T-cell (primary cell): Measurements from ENCODE around the gene OR2S2. TPM values are rescaled to one million over a fixed set of nuclear protein-coding genes. Genes with fewer than 3 reads are reported as not detected.

Experiments used
- ATAC-seq, 4 experiments: fragments of 200-7000 bp in 3 of 4; fragments of 150-1000 bp in 1 of 4; cut with Tn5 transposase; replicated peaks in 1 of 4; 1 replicate in 3 of 4; 2 replicates in 1 of 4; pipeline ENCODE4 v1.10.0; 2021; ENCODE audit warnings: moderate library complexity in 3 of 4, mild to moderate bottlenecking in 2 of 4, moderate number of reproducible peaks in 1 of 4
- CTCF ChIA-PET, 2 donors: fragments of 300-600 bp; sonication (Branson Sonifier 250); formaldehyde crosslinking; loops; one replicate each; lab custom pipeline; 2022; ENCODE audit warnings: antibody characterized with exemption in 2 of 2; lab: Charles Lee
- POLR2A ChIA-PET, 2 donors: fragments of 300-600 bp; sonication (Branson Sonifier 250); formaldehyde crosslinking; loops; one replicate each; lab custom pipeline; 2022; ENCODE audit warnings: antibody characterized with exemption in 2 of 2; lab: Charles Lee
- DNase-seq, 35 experiments: peaks; one replicate each; pipeline versions ENCODE4 v3.0.0 to v3.0.0-alpha.2; 2013 to 2023
- H3K27ac ChIP-seq: one replicate; pipeline ENCODE4 v1.5.1; 2013; ENCODE audit warnings: low read length
- H3K27me3 ChIP-seq, 2 experiments: replicated peaks in 1 of 2; 1 replicate in 1 of 2; 2 replicates in 1 of 2; pipeline versions ENCODE4 v1.6.1 to v1.7.0; 2013; ENCODE audit warnings: low read length in 1 of 2, mixed read lengths in 1 of 2; ENCODE audit not compliant: control insufficient read depth in 2 of 2, insufficient read depth in 2 of 2; ENCODE audit errors: extremely low read depth in 1 of 2
- H3K36me3 ChIP-seq, 2 donors: 1 replicate in 1 of 2; 2 replicates in 1 of 2; pipeline versions ENCODE4 v1.6.1 to v1.7.0; 2013; ENCODE audit warnings: low read length in 1 of 2; ENCODE audit not compliant: control insufficient read depth in 2 of 2, insufficient read depth in 1 of 2; ENCODE audit errors: extremely low read depth in 1 of 2
- H3K4me1 ChIP-seq, 2 experiments: 1 replicate in 1 of 2; 2 replicates in 1 of 2; pipeline versions ENCODE4 v1.6.1 to v1.7.0; 2013; ENCODE audit warnings: low read length in 2 of 2, mixed read lengths in 1 of 2; ENCODE audit not compliant: insufficient read depth in 2 of 2, control insufficient read depth in 1 of 2; ENCODE audit errors: extremely low read depth in 1 of 2
- H3K4me3 ChIP-seq, 2 donors: 1 replicate in 1 of 2; 2 replicates in 1 of 2; pipeline versions ENCODE4 v1.5.1 to v1.7.0; 2013; ENCODE audit warnings: mild to moderate bottlenecking in 2 of 2, low read length in 1 of 2, moderate library complexity in 1 of 2; ENCODE audit not compliant: control insufficient read depth in 1 of 2; ENCODE audit errors: extremely low read depth in 1 of 2
- H3K9me3 ChIP-seq: 2 replicates; pipeline ENCODE4 v1.7.0; 2013
- H3K27ac Mint-ChIP-seq, 2 donors: one replicate each; pipeline ENCODE4 v1.8.0; 2020 to 2021; ENCODE audit warnings: mild to moderate bottlenecking in 2 of 2, mixed read lengths in 2 of 2
- H3K27me3 Mint-ChIP-seq, 2 donors: one replicate each; pipeline ENCODE4 v1.8.0; 2021 to 2022; ENCODE audit warnings: mixed read lengths in 2 of 2
- H3K36me3 Mint-ChIP-seq: one replicate; pipeline ENCODE4 v1.8.0; 2021; ENCODE audit warnings: mixed read lengths
- H3K4me1 Mint-ChIP-seq, 3 donors: one replicate each; pipeline ENCODE4 v1.8.0; 2020 to 2022; ENCODE audit warnings: mixed read lengths in 3 of 3, mild to moderate bottlenecking in 1 of 3
- H3K4me3 Mint-ChIP-seq, 3 donors: one replicate each; pipeline ENCODE4 v1.8.0; 2020 to 2022; ENCODE audit warnings: mild to moderate bottlenecking in 3 of 3, mixed read lengths in 3 of 3, moderate library complexity in 3 of 3
- H3K9me3 Mint-ChIP-seq, 3 donors: one replicate each; pipeline ENCODE4 v1.8.0; 2020 to 2022; ENCODE audit warnings: mixed read lengths in 3 of 3
- whole genome bisulfite sequencing: methylation state at CpG from one replicate; pipeline ENCODE4 v1.1.5; 2013; ENCODE audit warnings: missing lambda C conversion rate; ENCODE audit not compliant: insufficient coverage; 5-methylcytosine and 5-hydroxymethylcytosine counted together
- total RNA-seq, 35 experiments: library from RNA in 6 of 35; stranded (reverse) in 6 of 35; fragments of 120-200 nt in 1 of 35; gene quantifications; one replicate each; pipeline versions ENCODE4 v1.2.1 to v1.2.4 and lab custom pipeline; 2013 to 2026

The OR2S2 gene
- total RNA-seq, 5 donors from 2014 or later (not counting 1 experiment from before 2014, with no cell fraction given), result not detected

- Mint-ChIP-seq H3K27me3 (peaks cover 51 to 70% of the 10 kb centered on the region in 2 donors), H3K36me3 (peaks cover 18% of the 10 kb centered on the region), H3K4me1 (peaks cover 7 to 14% (median 12%) of the 10 kb centered on the region in 3 donors), H3K4me3 (peak overlapping the region; percentile 29 to 67 (median 49)), H3K27ac (no peak overlapping the region), H3K9me3 (peaks cover 14 to 27% (median 17%) of the 10 kb centered on the region in 3 donors)
- 2% methylated on average over 24 of the region's 35 CpGs for WGBS
- ChIA-PET POLR2A (interaction anchor here in 1 of 2 donors (0.5 kb wide), 1 partner anchor 975 kb away, joined by 9 read pairs; no protein-coding TSS in a partner anchor), CTCF (no interaction called here)
- peaks cover 2 to 5% of the 10 kb centered on the region in 2 experiments for H3K4me1 ChIP-seq
- no peak overlapping the region for H3K27ac ChIP-seq
- peaks cover 0 to 26% of the 10 kb centered on the region in 2 experiments for H3K27me3 ChIP-seq
- H3K36me3 ChIP-seq, result no peaks in the 10 kb centered on the region
- DNase-seq (peak in 26 of 35 experiments; percentile 2 to 47 (median 20)), ATAC-seq (peak; percentile 77 to 81 (median 80))
- H3K9me3 ChIP-seq, result no peaks in the 10 kb centered on the region
- H3K4me3 ChIP-seq, result no peak overlapping the region
Measured at GRCh38 chr9:35972093-35972492, 14.1 kb upstream of the OR2S2 start.

- POLR2A ChIA-PET, result no interaction called here
- ATAC-seq, result no peak
- Histone ChIP-seq H3K4me1 (peaks cover 2 to 5% of the 10 kb centered on the region in 2 experiments), H3K27me3 (peaks cover 0 to 21% of the 10 kb centered on the region in 2 experiments), H3K4me3 (no peak overlapping the region), H3K9me3 (no peaks in the 10 kb centered on the region), H3K36me3 (no peaks in the 10 kb centered on the region), H3K27ac (no peak overlapping the region)
- Mint-ChIP-seq H3K4me1 (peaks cover 0 to 6% (median 4%) of the 10 kb centered on the region in 3 donors), H3K36me3 (peaks cover 4% of the 10 kb centered on the region), H3K27me3 (peaks cover 19 to 30% of the 10 kb centered on the region in 2 donors), H3K27ac (no peak overlapping the region), H3K9me3 (no peaks in the 10 kb centered on the region), H3K4me3 (no peak overlapping the region)
- DNase-seq, result no peak
- WGBS, result no CpG with 5 or more reads among the region's 2 CpGs
- CTCF ChIA-PET, result no interaction called here
Measured at GRCh38 chr9:35967042-35967441, 9.1 kb upstream of the OR2S2 start.

- Histone ChIP-seq H3K9me3 (no peaks in the 10 kb centered on the region), H3K4me3 (no peak overlapping the region), H3K4me1 (peaks cover 0 to under 1% of the 10 kb centered on the region in 2 experiments), H3K27me3 (peaks cover 0 to 20% of the 10 kb centered on the region in 2 experiments), H3K27ac (no peak overlapping the region), H3K36me3 (no peaks in the 10 kb centered on the region)
- Mint-ChIP-seq H3K36me3 (peaks cover under 1% of the 10 kb centered on the region), H3K27ac (no peak overlapping the region), H3K9me3 (no peaks in the 10 kb centered on the region), H3K4me1 (no peaks in the 10 kb centered on the region), H3K27me3 (peaks cover 13 to 24% of the 10 kb centered on the region in 2 donors), H3K4me3 (no peak overlapping the region)
- DNase-seq (no peak), ATAC-seq (no peak)
- ChIA-PET POLR2A (no interaction called here), CTCF (no interaction called here)
- no CpG with 5 or more reads among the region's 4 CpGs for WGBS
Measured at GRCh38 chr9:35966433-35966832, 8.5 kb upstream of the OR2S2 start.

- H3K36me3 Mint-ChIP-seq, result no peaks in the 10 kb centered on the region
- peaks cover 9 to 13% of the 10 kb centered on the region in 2 donors for H3K27me3 Mint-ChIP-seq
- ChIA-PET POLR2A (no interaction called here), CTCF (interaction anchor here in 1 of 2 donors (1.0 kb wide), 1 partner anchor 21 kb away, joined by 3 read pairs; no protein-coding TSS in a partner anchor)
- H3K36me3 ChIP-seq, result no peaks in the 10 kb centered on the region
- WGBS, result no CpG with 5 or more reads among the region's 6 CpGs
- no peaks in the 10 kb centered on the region for H3K9me3 ChIP-seq
- no peak overlapping the region for H3K27ac ChIP-seq
- no peak overlapping the region for H3K27ac Mint-ChIP-seq
- ATAC-seq (no peak), DNase-seq (no peak)
- H3K4me3 ChIP-seq, result no peak overlapping the region
- peaks cover 0 to 22% of the 10 kb centered on the region in 2 experiments for H3K27me3 ChIP-seq
- no peaks in the 10 kb centered on the region for H3K9me3 Mint-ChIP-seq
- no peak overlapping the region for H3K4me3 Mint-ChIP-seq
- no peaks in the 10 kb centered on the region for H3K4me1 ChIP-seq
- no peaks in the 10 kb centered on the region for H3K4me1 Mint-ChIP-seq
Measured at GRCh38 chr9:35965011-35965410, 7.1 kb upstream of the OR2S2 start.

- ATAC-seq (no peak), DNase-seq (no peak)
- Mint-ChIP-seq H3K27ac (no peak overlapping the region), H3K27me3 (peaks cover 5 to 6% of the 10 kb centered on the region in 2 donors), H3K4me3 (no peak overlapping the region), H3K4me1 (no peaks in the 10 kb centered on the region), H3K9me3 (no peaks in the 10 kb centered on the region), H3K36me3 (no peaks in the 10 kb centered on the region)
- no peaks in the 10 kb centered on the region for H3K36me3 ChIP-seq
- H3K4me3 ChIP-seq, result no peak overlapping the region
- ChIA-PET CTCF (no interaction called here), POLR2A (no interaction called here)
- H3K27ac ChIP-seq, result no peak overlapping the region
- H3K9me3 ChIP-seq, result no peaks in the 10 kb centered on the region
- WGBS, result 85% methylated on average over 14 of the region's 23 CpGs
- H3K4me1 ChIP-seq, result no peaks in the 10 kb centered on the region
- peaks cover 0 to 21% of the 10 kb centered on the region in 2 experiments for H3K27me3 ChIP-seq
Measured at GRCh38 chr9:35962126-35962906, 4.4 kb upstream of the OR2S2 start.

- ChIA-PET CTCF (interaction anchor here in 1 of 2 donors (0.5 to 1.0 kb wide), 4 partner anchors 15 to 1267 kb away, joined by 3 read pairs; no protein-coding TSS in a partner anchor), POLR2A (no interaction called here)
- H3K4me1 Mint-ChIP-seq, result no peaks in the 10 kb centered on the region
- DNase-seq (no peak), ATAC-seq (no peak)
- Histone ChIP-seq H3K36me3 (no peaks in the 10 kb centered on the region), H3K4me3 (no peak overlapping the region), H3K4me1 (no peaks in the 10 kb centered on the region), H3K27ac (no peak overlapping the region), H3K9me3 (no peaks in the 10 kb centered on the region), H3K27me3 (peaks cover 0 to 25% of the 10 kb centered on the region in 2 experiments)
- H3K9me3 Mint-ChIP-seq, result no peaks in the 10 kb centered on the region
- H3K36me3 Mint-ChIP-seq, result no peaks in the 10 kb centered on the region
- no peak overlapping the region for H3K27ac Mint-ChIP-seq
- no CpG with 5 or more reads among the region's 3 CpGs for WGBS
- peaks cover 0 to 9% of the 10 kb centered on the region in 2 donors for H3K27me3 Mint-ChIP-seq
- no peak overlapping the region for H3K4me3 Mint-ChIP-seq
Measured at GRCh38 chr9:35960039-35960655, 2.2 kb upstream of the OR2S2 start.
